Liver (tissue), 9 donors: Measurements from ENCODE around the gene MS4A6A. TPM values are rescaled to one million over a fixed set of nuclear protein-coding genes. Genes with fewer than 3 reads are reported as not detected.

Experiments used
- DNase-seq: peaks from one replicate; pipeline ENCODE4 v3.0.0-alpha.2; 2017; ENCODE audit warnings: low spot score
- H3K27ac ChIP-seq, 2 donors: one replicate each; pipeline ENCODE4 v1.7.0; 2013; ENCODE audit warnings: inconsistent platforms in 2 of 2, low read length in 2 of 2, control low read depth in 1 of 2, low read depth in 1 of 2, mild to moderate bottlenecking in 1 of 2
- H3K27me3 ChIP-seq, 4 donors: one replicate each; pipeline versions ENCODE4 v1.6.1 to v1.7.0; 2013; ENCODE audit warnings: low read length in 3 of 4, inconsistent platforms in 1 of 4, mild to moderate bottlenecking in 1 of 4, moderate library complexity in 1 of 4; ENCODE audit not compliant: control insufficient read depth in 4 of 4, insufficient read depth in 4 of 4
- H3K36me3 ChIP-seq, 4 donors: one replicate each; pipeline versions ENCODE4 v1.6.1 to v1.7.0; 2013; ENCODE audit warnings: low read length in 3 of 4, mild to moderate bottlenecking in 3 of 4, low read depth in 1 of 4, moderate library complexity in 1 of 4; ENCODE audit not compliant: control insufficient read depth in 4 of 4, insufficient read depth in 3 of 4
- H3K4me1 ChIP-seq, 4 donors: one replicate each; pipeline versions ENCODE4 v1.6.1 to v1.7.0; 2013; ENCODE audit warnings: low read length in 3 of 4, mild to moderate bottlenecking in 3 of 4, moderate library complexity in 1 of 4; ENCODE audit not compliant: control insufficient read depth in 4 of 4, insufficient read depth in 4 of 4
- H3K4me3 ChIP-seq, 3 donors: one replicate each; pipeline versions ENCODE4 v1.6.1 to v1.7.0; 2013; ENCODE audit warnings: low read length in 3 of 3, control low read depth in 1 of 3, low read depth in 1 of 3, mild to moderate bottlenecking in 1 of 3
- H3K9ac ChIP-seq, 2 donors: one replicate each; pipeline ENCODE4 v1.7.0; 2013; ENCODE audit warnings: low read length in 2 of 2, mild to moderate bottlenecking in 2 of 2, moderate library complexity in 2 of 2, control low read depth in 1 of 2, low read depth in 1 of 2
- H3K9me3 ChIP-seq, 4 donors: one replicate each; pipeline versions ENCODE4 v1.6.1 to v1.7.0; 2013; ENCODE audit warnings: low read length in 3 of 4; ENCODE audit not compliant: control insufficient read depth in 4 of 4
- ATF3 ChIP-seq: IDR thresholded peaks from 2 replicates; pipeline ENCODE4 v1.6.1; 2016; ENCODE audit warnings: antibody characterized with exemption
- CTCF ChIP-seq: fragments of 150-350 bp; IDR thresholded peaks from 2 replicates; pipeline ENCODE4 v1.5.1; 2017; ENCODE audit warnings: improper control_type of control experiment, low read depth, low read length; ENCODE audit not compliant: missing input control
- EGR1 ChIP-seq, 2 donors: IDR thresholded peaks; 2 replicates each; pipeline ENCODE4 v1.6.1; 2016 to 2018; ENCODE audit warnings: antibody characterized with exemption in 2 of 2, low read depth in 2 of 2
- FOXA1 ChIP-seq: IDR thresholded peaks from 2 replicates; pipeline ENCODE4 v1.6.1; 2016; ENCODE audit warnings: antibody characterized with exemption
- FOXA2 ChIP-seq: IDR thresholded peaks from 2 replicates; pipeline ENCODE4 v1.6.1; 2016; ENCODE audit warnings: antibody characterized with exemption
- GABPA ChIP-seq, 2 donors: IDR thresholded peaks in 1 of 2; conservative IDR thresholded peaks in 1 of 2; 2 replicates each; pipeline ENCODE4 v1.6.1; 2016; ENCODE audit warnings: antibody characterized with exemption in 2 of 2, mild to moderate bottlenecking in 1 of 2, moderate library complexity in 1 of 2
- HNF4A ChIP-seq, 2 donors: conservative IDR thresholded peaks; 2 replicates each; pipeline ENCODE4 v1.6.1; 2016; ENCODE audit warnings: antibody characterized with exemption in 2 of 2, mild to moderate bottlenecking in 2 of 2
- HNF4G ChIP-seq: IDR thresholded peaks from 2 replicates; pipeline ENCODE4 v1.6.1; 2016; ENCODE audit warnings: antibody characterized with exemption
- JUND ChIP-seq, 2 donors: IDR thresholded peaks; 2 replicates each; pipeline ENCODE4 v1.6.1; 2016; ENCODE audit warnings: antibody characterized with exemption in 2 of 2
- MAX ChIP-seq: IDR thresholded peaks from 2 replicates; pipeline ENCODE4 v1.6.1; 2016; ENCODE audit warnings: antibody characterized with exemption
- NR2F2 ChIP-seq: IDR thresholded peaks from 2 replicates; pipeline ENCODE4 v1.6.1; 2016; ENCODE audit warnings: antibody characterized with exemption
- RAD21 ChIP-seq, 2 donors: IDR thresholded peaks; 2 replicates each; pipeline ENCODE4 v1.6.1; 2016; ENCODE audit warnings: antibody characterized with exemption in 2 of 2, mild to moderate bottlenecking in 2 of 2
- RXRA ChIP-seq, 2 donors: IDR thresholded peaks; 2 replicates each; pipeline ENCODE4 v1.6.1; 2017 to 2018; ENCODE audit warnings: antibody characterized with exemption in 2 of 2, mild to moderate bottlenecking in 1 of 2
- SP1 ChIP-seq: IDR thresholded peaks from 2 replicates; pipeline ENCODE4 v1.6.1; 2018; ENCODE audit warnings: antibody characterized with exemption, mild to moderate bottlenecking
- TAF1 ChIP-seq: conservative IDR thresholded peaks from 2 replicates; pipeline ENCODE4 v1.6.1; 2016; ENCODE audit warnings: antibody characterized with exemption, mild to moderate bottlenecking
- YY1 ChIP-seq: IDR thresholded peaks from 2 replicates; pipeline ENCODE4 v1.6.1; 2016; ENCODE audit warnings: antibody characterized with exemption, mild to moderate bottlenecking
- ZBTB33 ChIP-seq: IDR thresholded peaks from 2 replicates; pipeline ENCODE4 v1.6.1; 2016; ENCODE audit warnings: antibody characterized with exemption
- WGBS: extraction: QIAGEN DNeasy Blood & Tissue Kit; methylation state at CpG from one replicate; pipeline ENCODE4 v1.1.7; 2013; 5-methylcytosine and 5-hydroxymethylcytosine counted together
- polyA plus RNA-seq, 2 donors: library from polyadenylated mRNA; stranded (reverse) in 1 of 2; unstranded in 1 of 2; fragments of 200-250 nt in 1 of 2; fragments of >200 nt in 1 of 2; fragmentation: Nextera tagmentation in 1 of 2; extraction: Ambion mirVana in 1 of 2; gene quantifications; one replicate each; pipeline versions ENCODE4 v1.2.1 to v1.2.3, GENCODE V29; 2013 to 2015
- total RNA-seq, 2 donors: library from RNA; depleted of rRNA; stranded (reverse); fragments of >200 nt; gene quantifications; one replicate each; pipeline ENCODE4 v1.2.3, GENCODE V29; 2014
- TF ChIP-seq, protein P1 (sequence below): IDR thresholded peaks from 2 replicates; pipeline ENCODE4 v1.6.1; 2016; ENCODE audit warnings: antibody characterized with exemption, mild to moderate bottlenecking
- donor health status: healthy.
- donor health status: healthy.
- donor health status: healthy.
- donor health status: healthy.
- donor health status: healthy.

Gene MS4A6A
- total and polyA plus RNA-seq, 4 donors: 64.6 to 117 (median 99.4) TPM

- Histone ChIP-seq H3K9ac (no peak overlapping the region), H3K4me3 (no peak overlapping the region), H3K36me3 (no peaks in the 10 kb centered on the region), H3K9me3 (no peaks in the 10 kb centered on the region), H3K27me3 (no peaks in the 10 kb centered on the region), H3K4me1 (no peaks in the 10 kb centered on the region), H3K27ac (no peak overlapping the region)
- no peak for DNase-seq
- 86% methylated on average over 4 of the region's 4 CpGs for WGBS
- TF ChIP-seq MAX: no peak
- no peak for TF ChIP-seq RXRA (IDR thresholded peaks at IDR 0.05)
- no peak for TF ChIP-seq SP1
- no peak for TF ChIP-seq FOXA2
- no peak for TF ChIP-seq ATF3
- no peak for TF ChIP-seq JUND (IDR thresholded peaks at IDR 0.05)
- no peak for TF ChIP-seq EGR1 (IDR thresholded peaks at IDR 0.05; ENCODE audit: low read depth in 2 of 2)
- no peak for TF ChIP-seq TAF1
Measured at GRCh38 chr11:60208146-60208895, 25.4 kb upstream of the MS4A6A start.

GRCh38 chr11:60206616-60207015 lies 23.7 kb upstream of the MS4A6A start:
- Histone ChIP-seq H3K4me3 (no peak overlapping the region), H3K9me3 (peaks cover 0 to 4% (median 0%) of the 10 kb centered on the region in 4 donors), H3K4me1 (no peaks in the 10 kb centered on the region), H3K27ac (no peak overlapping the region), H3K9ac (no peak overlapping the region), H3K36me3 (no peaks in the 10 kb centered on the region), H3K27me3 (no peaks in the 10 kb centered on the region)
- DNase-seq: no peak
- TF ChIP-seq YY1: no peak
- TF ChIP-seq EGR1 (IDR thresholded peaks at IDR 0.05; ENCODE audit: low read depth in 2 of 2): no peak
- no peak for TF ChIP-seq HNF4A (conservative IDR thresholded peaks at IDR 0.05)
- TF ChIP-seq FOXA1: no peak
- no peak for TF ChIP-seq JUND (IDR thresholded peaks at IDR 0.05)
- no peak for TF ChIP-seq ZBTB33
- TF ChIP-seq MAX: no peak
- no peak for TF ChIP-seq CTCF
- no peak for TF ChIP-seq RAD21 (IDR thresholded peaks at IDR 0.05)
- TF ChIP-seq TAF1: no peak
- no peak for TF ChIP-seq HNF4G
- TF ChIP-seq SP1: no peak
- no peak for TF ChIP-seq FOXA2
- TF ChIP-seq, protein P1, sequence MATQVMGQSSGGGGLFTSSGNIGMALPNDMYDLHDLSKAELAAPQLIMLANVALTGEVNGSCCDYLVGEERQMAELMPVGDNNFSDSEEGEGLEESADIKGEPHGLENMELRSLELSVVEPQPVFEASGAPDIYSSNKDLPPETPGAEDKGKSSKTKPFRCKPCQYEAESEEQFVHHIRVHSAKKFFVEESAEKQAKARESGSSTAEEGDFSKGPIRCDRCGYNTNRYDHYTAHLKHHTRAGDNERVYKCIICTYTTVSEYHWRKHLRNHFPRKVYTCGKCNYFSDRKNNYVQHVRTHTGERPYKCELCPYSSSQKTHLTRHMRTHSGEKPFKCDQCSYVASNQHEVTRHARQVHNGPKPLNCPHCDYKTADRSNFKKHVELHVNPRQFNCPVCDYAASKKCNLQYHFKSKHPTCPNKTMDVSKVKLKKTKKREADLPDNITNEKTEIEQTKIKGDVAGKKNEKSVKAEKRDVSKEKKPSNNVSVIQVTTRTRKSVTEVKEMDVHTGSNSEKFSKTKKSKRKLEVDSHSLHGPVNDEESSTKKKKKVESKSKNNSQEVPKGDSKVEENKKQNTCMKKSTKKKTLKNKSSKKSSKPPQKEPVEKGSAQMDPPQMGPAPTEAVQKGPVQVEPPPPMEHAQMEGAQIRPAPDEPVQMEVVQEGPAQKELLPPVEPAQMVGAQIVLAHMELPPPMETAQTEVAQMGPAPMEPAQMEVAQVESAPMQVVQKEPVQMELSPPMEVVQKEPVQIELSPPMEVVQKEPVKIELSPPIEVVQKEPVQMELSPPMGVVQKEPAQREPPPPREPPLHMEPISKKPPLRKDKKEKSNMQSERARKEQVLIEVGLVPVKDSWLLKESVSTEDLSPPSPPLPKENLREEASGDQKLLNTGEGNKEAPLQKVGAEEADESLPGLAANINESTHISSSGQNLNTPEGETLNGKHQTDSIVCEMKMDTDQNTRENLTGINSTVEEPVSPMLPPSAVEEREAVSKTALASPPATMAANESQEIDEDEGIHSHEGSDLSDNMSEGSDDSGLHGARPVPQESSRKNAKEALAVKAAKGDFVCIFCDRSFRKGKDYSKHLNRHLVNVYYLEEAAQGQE: no peak
- TF ChIP-seq GABPA (IDR thresholded peaks at IDR 0.05 in 1 of 2, conservative IDR thresholded peaks at IDR 0.05 in 1 of 2): no peak
- no peak for TF ChIP-seq NR2F2
- no peak for TF ChIP-seq RXRA (IDR thresholded peaks at IDR 0.05)
- 79% methylated on average over 1 of the region's 1 CpG for WGBS
